GM12875 (cell line): ENCODE data around the gene GALC.

Source experiments
- H3K4me3 ChIP-seq: one replicate; pipeline ENCODE4 v1.5.1; 2011; ENCODE audit warnings: low read depth, low read length, control low read depth
- TF ChIP-seq, protein P1 (sequence below): IDR thresholded peaks from 2 replicates; pipeline ENCODE4 v1.5.1; 2011; ENCODE audit warnings: low read depth, mild to moderate bottlenecking, control low read depth, inconsistent platforms, low read length, moderate library complexity, borderline replicate concordance; ENCODE audit not compliant: insufficient read depth

Gene GALC

DNA sequence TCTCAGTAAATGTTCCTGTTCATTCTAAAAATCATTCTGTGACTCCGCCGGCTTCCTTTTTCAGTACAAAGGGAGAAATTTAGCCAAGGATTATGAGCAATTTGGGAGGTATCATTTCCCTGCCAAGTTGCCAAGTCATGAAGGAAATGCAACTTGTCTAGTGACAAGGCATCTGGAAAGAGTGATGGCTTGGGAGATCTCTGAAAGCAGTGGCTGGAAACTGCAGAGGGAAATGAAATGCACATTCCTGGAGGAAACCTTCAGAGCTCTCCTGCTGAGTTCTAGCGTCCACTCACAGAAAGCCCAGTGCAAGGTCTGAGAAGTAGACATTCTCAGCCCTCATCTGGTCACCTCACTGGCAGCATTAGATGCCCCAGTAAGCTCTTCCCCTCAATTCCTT is 91.7 kb downstream of the GALC start:
- no peak overlapping the region for H3K4me3 ChIP-seq
- TF ChIP-seq, protein P1, sequence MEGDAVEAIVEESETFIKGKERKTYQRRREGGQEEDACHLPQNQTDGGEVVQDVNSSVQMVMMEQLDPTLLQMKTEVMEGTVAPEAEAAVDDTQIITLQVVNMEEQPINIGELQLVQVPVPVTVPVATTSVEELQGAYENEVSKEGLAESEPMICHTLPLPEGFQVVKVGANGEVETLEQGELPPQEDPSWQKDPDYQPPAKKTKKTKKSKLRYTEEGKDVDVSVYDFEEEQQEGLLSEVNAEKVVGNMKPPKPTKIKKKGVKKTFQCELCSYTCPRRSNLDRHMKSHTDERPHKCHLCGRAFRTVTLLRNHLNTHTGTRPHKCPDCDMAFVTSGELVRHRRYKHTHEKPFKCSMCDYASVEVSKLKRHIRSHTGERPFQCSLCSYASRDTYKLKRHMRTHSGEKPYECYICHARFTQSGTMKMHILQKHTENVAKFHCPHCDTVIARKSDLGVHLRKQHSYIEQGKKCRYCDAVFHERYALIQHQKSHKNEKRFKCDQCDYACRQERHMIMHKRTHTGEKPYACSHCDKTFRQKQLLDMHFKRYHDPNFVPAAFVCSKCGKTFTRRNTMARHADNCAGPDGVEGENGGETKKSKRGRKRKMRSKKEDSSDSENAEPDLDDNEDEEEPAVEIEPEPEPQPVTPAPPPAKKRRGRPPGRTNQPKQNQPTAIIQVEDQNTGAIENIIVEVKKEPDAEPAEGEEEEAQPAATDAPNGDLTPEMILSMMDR: no peak

DNA sequence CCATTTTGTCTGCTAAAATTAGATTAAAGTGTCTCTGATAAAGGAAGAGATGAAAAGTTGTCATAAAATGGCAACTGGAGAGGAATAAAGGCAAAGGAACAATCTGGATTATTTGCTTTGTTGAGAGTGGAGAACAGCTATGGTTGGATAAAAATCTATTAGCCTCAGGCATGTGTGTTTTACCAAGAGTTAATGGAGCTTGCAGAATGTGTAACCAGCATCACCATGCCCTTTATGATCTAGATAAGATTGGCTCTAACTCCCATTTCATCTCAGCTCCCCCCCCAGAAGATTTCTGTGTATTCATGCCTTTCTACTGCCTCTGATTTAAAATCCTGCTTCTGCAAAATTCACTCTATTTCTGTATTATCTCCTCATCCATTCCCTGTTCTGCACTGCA is 93.8 kb downstream of the GALC start:
- TF ChIP-seq, protein P1: no peak
- H3K4me3 ChIP-seq: no peak overlapping the region

DNA sequence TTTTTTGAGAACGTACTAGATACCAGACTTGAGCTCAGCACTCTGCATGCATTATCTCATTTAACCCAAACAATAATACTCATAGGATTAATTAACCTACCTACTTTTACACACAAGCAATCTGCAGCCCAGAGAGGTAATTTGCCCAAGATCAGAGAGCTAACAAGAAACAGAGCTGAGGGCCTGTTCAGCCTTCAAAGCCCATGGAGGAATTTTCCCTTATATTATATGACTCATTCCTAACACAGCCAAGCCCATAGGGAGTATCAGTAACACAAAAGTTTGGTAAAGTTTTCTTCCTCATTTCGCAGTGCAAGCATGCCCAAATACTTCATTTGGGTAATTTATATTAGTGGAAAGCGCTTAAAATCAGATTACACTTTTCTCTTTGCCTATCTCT is 94.7 kb downstream of the GALC start:
- H3K4me3 ChIP-seq: no peak overlapping the region
- TF ChIP-seq, protein P1: no peak

DNA sequence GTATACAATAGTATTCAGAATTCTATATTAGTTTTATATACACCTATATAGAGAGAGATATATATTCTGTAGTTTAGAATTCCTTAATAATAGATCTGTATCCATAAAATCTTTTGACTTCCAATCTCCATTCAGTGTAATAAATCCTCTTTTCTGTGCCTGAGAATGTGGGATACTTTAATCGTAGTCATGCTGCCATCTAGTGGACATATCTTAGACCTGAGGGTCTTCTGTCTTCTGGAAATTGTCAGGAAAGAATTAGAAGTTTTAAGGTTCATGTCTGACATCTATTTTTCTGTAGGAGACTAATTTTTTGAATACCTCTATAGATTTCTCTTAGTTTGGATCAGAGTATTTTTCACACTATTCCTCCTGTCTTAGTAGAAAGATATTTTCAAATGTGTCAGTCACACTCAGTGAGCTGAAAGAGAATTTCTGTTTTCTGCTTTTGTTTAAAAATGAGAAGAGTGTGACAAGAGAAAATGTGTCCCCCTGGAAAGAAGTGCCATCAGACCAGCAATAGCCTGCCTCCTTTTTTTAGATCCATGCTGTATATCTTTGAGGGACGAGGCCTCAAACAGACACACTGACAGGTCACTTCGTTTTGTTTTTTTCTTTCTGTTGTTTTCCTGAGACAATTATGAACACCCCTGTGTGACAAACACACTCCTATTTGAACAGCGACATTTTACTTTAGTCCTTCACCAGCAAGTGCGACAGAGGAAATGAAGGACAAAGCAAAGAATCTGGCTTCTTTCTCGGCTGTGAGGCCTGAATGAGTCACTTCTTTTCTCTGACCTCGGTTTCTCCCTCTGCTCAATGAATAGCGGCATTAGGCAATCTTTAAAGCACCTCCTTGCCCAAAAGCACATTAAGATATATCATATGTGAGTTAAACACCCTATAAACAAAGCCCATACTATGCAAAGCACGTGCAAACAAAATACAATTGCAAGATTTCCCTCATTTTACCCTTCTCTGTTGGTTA is 96.3 kb downstream of the GALC start:
- TF ChIP-seq, protein P1: 0 out of 2 replicates have a peak, but pooled peaks have one; percentile 27

DNA sequence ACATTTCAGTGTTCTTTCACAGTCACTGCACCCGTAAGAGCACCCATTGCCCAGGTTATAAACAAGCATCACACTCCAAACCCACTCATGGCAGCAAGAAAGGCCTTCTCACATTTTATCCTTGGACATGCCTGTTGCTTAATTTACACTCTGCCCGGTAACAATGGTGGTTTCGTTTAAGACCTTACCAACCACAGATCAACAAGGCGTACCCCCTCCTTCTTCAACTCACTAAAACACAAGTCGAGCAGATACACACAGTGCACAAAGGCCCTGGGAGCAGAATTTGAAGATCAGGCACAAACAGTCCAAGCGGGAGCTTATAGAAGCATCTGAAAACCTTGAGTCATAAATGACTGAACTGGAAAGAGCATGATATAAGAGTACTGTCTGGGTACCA is 98.1 kb downstream of the GALC start:
- TF ChIP-seq, protein P1: no peak
- H3K4me3 ChIP-seq: no peak overlapping the region

More for the DNA sequence above, 96.3 kb downstream of the GALC start:
- no peak overlapping the region for H3K4me3 ChIP-seq

DNA sequence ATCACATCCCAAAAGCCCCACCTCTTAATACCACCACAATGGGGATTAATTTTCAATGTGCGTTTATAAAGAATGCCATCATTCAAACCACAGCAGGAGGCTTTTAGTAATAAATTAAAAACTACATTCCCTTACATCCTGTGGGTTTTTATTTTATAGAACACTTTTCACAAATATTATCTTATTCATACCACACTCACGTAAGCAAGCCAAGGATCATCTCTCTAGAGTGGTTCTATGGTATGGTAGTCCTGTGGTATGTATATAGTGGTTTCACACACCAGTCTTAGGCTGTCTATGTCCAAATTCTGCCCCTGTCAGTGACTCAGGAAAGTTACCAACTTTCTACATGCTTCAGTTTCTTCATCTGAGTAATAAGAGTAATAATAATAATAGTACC is 100.2 kb downstream of the GALC start:
- H3K4me3 ChIP-seq: no peak overlapping the region
- TF ChIP-seq, protein P1: no peak
